Upper lobe of left lung (tissue), 4 donors: ENCODE results near the gene IP6K3.

Experiments used
- EP300 ChIP-seq, 4 donors: sonication (generic); formaldehyde crosslinking; IDR thresholded peaks; one replicate each; pipeline ENCODE4 v1.5.1; 2017; ENCODE audit warnings: antibody characterized with exemption in 4 of 4, control low read depth in 2 of 4
- POLR2A ChIP-seq, 4 donors: fragments of 450-650 bp; IDR thresholded peaks; one replicate each; pipeline ENCODE4 v1.5.1; 2016 to 2017; ENCODE audit warnings: antibody characterized with exemption in 4 of 4, mild to moderate bottlenecking in 2 of 4
- TF ChIP-seq, protein P1 (sequence below), 6 experiments: fragments of 450-650 bp in 4 of 6; fragments of 200-600 bp in 2 of 6; sonication (generic) in 2 of 6; IDR thresholded peaks; one replicate each; pipeline ENCODE4 v1.5.1; 2016 to 2019; ENCODE audit warnings: antibody characterized with exemption in 6 of 6

GRCh38 chr6:33697845-33698244 is 48.9 kb downstream of the IP6K3 start:
- TF ChIP-seq POLR2A (IDR thresholded peaks at IDR 0.05): no peak
- TF ChIP-seq EP300 (IDR thresholded peaks at IDR 0.05): no peak
- TF ChIP-seq, protein P1, sequence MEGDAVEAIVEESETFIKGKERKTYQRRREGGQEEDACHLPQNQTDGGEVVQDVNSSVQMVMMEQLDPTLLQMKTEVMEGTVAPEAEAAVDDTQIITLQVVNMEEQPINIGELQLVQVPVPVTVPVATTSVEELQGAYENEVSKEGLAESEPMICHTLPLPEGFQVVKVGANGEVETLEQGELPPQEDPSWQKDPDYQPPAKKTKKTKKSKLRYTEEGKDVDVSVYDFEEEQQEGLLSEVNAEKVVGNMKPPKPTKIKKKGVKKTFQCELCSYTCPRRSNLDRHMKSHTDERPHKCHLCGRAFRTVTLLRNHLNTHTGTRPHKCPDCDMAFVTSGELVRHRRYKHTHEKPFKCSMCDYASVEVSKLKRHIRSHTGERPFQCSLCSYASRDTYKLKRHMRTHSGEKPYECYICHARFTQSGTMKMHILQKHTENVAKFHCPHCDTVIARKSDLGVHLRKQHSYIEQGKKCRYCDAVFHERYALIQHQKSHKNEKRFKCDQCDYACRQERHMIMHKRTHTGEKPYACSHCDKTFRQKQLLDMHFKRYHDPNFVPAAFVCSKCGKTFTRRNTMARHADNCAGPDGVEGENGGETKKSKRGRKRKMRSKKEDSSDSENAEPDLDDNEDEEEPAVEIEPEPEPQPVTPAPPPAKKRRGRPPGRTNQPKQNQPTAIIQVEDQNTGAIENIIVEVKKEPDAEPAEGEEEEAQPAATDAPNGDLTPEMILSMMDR (IDR thresholded peaks at IDR 0.05): no peak
